NK-92 treated with Interleukin-12 subunit alpha and Interleukin-12 subunit beta, amount 100 ng/mL, for 24 hours (cell line): ENCODE measurements around the gene CSNK2B.

Experiments
- DNase-seq: peaks from one replicate; lab custom pipeline; 2025; lab: John Stamatoyannopoulos, UW

Gene CSNK2B

GRCh38 chr6:31660381-31661261, 5.3 kb upstream of the CSNK2B start, which contains the start of gene C6orf47:
Gene C6orf47, minus strand, starts transcription at chr6:31660778. Its CDS starts 831 bp downstream, at chr6:31659947.
- peak; percentile 77 for DNase-seq

DNA sequence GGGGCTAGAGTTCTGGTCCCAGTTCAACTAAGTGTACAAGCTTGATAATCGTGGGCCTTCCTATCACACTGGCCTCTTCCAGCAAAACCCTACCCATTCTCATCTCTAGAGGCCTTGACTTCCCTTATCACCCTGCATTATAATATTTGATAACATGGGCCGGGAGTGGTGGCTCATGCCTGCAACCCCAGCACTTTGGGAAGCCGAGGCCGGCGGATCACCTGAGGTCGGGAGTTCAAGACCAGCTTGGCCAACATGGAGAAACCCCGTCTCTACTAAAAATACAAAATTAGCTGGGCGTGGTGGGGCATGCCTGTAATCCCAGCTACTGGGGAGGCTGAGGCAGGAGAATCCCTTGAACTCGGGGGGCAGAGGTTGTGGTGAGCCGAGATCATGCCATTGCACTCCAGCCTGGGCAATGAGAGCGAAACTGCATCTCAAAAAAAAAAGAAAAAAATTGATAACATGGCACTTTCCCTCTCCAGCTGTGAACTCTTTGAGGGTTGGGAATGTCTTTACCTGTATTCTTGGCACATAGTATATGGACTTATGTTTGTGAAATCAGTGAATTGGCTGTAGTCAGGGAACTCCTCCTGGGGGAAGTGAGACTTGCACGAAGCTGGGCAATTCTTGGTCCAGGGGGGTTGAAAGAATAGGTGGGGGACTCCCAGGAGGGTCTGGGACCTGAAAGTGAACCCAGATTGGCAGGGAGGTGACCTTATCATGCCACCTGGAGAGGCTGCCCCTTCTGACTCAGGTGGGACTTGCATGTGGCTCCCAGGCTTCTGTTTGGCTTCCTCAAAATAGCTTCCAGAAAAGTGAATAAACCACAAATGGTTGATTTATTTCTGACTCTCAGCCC, 4.4 kb upstream of the CSNK2B start:
- no peak for DNase-seq

DNA sequence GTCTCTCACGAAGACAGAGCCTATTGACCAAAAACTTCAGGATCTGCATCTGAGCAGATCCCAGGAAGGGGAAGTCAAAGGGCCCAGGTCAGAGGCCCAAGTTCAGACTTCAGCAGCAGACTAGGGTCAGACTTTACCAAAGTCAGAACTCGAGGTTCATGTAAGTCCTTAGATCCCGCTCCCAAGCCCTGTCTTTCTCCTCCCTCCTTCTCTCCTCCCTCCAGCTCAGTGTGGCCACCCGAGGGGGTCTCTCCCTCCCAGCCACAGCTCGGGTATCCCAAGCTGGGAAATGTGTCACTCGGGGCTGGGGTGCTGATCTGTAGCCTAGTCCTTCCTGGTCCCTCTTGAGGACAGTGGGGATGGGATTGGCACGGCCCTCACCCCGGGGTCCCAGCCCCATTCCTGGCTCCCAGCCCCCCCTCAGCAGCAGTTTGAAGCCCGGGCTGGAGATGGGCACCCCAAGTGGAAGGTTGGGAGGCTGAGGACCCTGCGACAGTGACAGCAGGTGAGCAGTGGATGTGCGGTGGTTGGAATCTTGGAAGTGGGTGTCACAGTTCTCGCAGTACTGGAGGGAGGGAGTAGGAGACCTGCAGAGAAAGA, 3.7 kb upstream of the CSNK2B start:
- no peak for DNase-seq

DNA sequence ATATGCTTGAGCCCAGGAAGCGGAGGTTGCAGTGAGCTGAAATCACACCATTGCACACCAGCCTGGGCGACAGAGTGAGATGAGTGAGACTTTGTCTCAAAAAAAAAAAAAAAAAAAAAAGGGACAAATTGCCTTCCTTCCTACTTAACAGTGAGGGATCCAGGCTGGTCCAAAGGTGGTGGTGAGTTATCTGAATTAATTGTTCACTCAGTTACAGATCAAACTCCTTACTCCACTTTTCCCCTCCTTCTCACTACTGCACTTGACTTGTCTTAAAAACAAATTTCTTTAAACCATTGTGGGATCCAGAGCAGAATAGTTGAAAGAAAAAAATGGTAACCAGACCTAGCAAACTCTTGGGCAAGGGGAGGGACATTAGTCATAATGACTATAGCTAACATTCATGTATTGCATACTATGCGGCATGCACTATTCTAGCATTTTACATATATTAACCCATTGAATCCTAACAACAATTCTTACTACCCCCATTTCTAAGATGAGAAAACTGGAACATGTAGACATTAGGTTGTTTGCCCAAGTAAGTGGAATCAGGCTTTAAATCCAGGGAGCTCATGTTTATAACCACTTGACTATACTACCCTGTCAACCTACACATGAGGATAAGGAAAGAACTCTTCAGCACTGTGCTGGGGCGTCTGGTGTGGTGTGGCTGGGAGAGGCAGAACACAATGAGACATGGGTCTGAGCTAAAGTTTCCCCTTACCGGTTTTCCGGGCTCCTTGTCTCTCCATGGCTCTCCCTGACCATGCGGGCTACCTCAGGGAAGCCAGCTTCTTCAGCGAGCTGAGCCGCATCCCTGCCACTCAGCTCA, 2.5 kb upstream of the CSNK2B start:
- DNase-seq, result no peak

GRCh38 chr6:31663961-31664789, 1.7 kb upstream of the CSNK2B start:
- peak; percentile 50 for DNase-seq

DNA sequence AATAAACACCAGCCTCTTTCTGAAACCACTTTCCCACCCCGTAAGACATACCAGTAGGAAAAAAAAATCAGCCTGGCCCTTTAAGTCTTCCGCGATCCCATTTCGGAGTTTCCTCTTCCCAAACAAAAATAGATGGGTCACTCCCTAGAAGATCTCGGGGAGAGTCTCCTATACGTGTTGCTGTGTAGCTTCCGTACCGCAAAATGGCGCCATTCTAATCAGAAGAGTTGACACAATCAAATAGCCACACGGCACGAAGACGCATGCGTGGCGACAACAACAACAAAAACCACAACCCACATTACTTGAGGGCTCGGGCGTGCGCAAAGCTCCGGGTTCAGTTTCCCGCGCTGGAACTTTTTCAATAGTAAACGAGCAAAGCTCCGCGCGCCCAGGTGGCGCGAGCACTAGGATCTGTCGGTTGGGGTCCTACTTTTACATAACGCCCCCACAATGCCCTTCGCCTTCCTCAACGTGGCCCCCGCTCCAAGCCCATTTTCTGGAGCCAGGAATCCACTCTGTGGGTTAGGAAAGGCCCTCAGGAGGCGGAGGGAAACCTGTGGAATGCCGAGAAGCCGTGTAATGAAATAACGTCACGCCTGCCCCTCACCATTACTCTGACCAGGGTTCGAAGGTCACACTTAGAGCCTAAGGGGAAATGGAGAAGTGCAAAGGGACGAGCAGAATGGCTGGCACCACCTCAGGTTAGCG, 935 bp upstream of the CSNK2B start, which contains the start of gene GPANK1:
GPANK1 (minus strand) TSS at position 208 of the 711 bp plus-strand sequence. CDS start 519 bp downstream, outside the sequence.
- peak; percentile 91 for DNase-seq

DNA sequence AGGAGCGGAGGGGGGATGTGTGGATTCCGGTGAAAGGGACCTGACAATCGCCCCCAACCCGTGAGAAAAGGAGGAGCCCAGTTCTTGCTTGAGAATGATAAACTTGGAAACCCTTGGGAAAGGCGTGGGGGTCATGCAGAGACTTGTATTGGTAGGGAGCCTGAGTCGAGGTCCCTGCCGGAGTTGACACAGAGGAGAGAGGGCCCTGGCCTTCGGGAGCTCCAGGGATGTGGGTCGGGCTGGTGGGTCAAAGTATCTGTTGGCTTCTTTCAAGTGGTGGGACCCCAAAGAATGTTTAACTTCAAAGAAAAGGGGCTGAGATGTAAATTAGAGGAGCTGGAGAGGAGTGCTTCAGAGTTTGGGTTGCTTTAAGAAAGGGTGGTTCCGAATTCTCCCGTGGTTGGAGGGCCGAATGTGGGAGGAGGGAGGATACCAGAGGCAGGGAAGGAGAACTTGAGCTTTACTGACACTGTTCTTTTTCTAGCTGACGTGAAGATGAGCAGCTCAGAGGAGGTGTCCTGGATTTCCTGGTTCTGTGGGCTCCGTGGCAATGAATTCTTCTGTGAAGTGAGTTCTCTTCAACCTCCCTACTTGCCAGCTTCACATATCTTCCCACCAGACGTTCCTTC, 571 bp downstream of the CSNK2B start:
- no peak for DNase-seq

GRCh38 chr6:31669676-31670075, 3.8 kb downstream of the CSNK2B start, which contains the start of gene LY6G5B:
Gene LY6G5B, plus strand, starts transcription at chr6:31669976. Its CDS starts 975 bp downstream, at chr6:31670951.
- no peak for DNase-seq

DNA sequence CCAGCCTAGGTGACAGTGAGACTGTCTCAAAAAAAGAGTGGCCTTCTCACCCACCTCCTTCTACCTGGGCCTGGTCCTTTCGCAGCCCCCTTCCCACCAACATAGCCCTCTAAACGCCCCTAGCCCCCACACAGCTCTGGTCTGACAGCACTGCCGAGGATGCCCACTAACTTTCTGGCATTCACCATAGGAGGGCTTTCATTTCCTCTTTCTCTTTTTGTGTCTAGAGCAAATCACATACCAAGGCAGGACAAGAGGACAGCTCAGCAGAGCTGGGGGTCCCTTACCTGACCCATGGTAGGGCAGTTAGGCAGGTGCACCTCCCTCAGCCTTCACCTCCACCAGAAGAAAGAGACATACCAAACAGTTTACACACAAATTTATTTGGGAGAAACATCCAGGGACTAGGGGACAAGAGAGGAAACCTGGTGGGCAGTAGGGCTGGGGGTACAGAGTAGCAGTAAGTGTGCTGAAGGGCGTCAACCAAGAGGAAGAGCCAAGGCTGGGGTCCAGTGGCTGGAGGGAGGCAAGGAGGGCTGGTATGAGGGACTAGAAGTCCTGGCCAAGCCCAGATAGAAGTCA, 10.5 kb downstream of the CSNK2B start:
- DNase-seq, result no peak

DNA sequence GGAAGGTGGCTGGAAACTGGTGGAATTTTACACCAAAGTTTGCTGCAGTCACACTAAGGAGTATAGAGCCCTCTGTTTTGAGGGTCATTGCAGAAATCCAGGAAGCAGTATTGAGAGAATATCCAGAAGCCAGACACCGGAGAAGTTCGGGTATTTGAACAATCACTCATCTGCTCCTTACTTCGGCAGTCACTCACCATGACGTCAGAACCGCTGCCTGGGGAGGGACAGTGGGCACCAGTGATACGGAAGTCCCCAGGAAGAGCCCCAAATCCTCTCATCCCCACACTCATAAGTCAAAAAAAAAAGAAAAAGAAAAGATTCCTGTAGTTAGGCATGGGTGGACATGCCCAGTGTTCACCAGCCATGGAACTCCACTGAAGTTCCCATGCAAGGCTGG, 11.0 kb downstream of the CSNK2B start:
- no peak for DNase-seq

DNA sequence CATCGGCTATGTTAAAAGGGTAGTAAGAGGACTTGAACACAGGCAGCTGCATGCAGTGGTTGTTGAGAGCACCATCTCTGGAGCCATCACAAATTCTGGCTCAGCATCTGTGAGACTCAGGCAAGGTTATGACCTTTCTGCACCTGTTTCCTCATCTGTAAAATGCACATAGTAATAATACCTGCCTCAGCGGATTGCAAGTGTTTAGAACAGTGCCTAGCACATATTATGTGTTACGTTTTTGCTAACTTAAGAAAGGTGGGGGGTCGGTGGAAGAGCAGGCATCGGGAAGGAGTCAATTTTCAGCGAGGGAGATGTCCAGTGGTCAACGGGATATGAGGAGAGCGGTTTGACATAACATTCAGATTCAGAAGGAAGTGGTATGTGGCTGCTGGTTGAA, 12.1 kb downstream of the CSNK2B start:
- DNase-seq, result no peak

- no peak for DNase-seq
Observed at GRCh38 chr6:31680226-31681134, 14.6 kb downstream of the CSNK2B start, which contains the start of gene LY6G5C. Gene LY6G5C, minus strand, starts transcription at chr6:31681067. Its CDS starts 694 bp downstream, at chr6:31680373.

DNA sequence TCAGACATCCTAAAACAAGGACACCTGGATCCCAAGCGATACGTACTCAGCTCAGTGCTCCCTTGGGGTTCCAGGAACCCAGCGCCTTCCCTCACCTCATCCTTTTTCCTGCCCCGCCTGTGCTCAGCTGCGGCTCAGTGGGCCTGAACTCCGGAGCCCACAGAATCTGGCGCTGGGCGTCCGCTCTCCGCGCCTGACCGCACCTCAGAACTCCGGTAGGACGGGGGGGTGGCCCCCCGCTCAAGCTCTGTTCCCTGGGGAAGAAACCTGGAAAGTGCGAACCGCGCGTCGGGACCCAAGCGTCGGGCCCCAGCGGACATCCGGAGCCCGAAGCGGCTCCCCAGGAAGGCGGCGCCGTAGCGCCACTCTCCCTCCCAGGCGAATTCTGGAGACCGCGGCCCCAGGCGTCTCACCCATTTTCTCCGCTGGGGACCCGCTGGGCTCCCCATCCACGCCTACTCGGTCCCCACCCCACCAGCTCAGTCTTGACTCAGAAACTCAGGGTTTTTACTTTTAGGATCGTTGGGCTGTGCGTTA, 15.3 kb downstream of the CSNK2B start:
- no peak for DNase-seq

DNA sequence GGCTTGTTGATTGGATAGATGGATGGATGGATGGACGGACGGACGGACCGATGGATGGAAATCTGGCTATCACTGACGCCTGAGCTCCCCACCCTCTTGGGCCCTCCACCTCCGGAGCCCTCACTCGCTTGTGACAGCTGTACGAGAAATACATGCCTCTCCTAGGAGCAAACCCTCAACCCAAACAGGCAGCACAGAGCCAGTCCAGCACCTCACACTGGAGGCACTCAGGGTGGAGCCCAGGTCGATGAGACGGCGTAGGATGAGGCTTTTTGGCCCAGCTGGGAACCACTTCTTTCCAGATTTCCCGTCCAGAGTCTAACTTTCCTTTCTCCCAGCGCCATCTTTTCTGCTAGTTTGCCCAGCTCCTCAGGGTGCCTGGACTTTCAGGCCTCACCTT, 17.7 kb downstream of the CSNK2B start:
- no peak for DNase-seq

DNA sequence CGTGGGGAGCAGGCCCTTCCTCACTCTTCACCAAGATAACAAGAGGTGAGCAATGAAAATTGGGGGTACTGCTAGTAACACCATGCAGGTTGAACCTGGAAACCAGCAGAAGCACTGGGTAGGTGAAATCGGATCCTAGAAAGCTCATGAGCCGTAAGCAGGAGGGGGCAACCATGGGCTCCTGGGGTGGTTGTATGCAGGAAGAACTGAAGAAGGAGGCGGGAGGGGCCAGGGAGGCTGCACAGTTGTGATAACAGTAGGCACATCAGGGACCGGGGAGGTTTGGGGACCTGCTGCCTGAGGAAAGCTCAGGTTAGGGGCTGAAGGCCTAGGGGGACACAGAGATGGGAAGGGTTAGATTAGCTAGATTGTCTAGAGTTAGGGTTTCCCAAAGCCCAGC, 20.6 kb downstream of the CSNK2B start:
- no peak for DNase-seq

DNA sequence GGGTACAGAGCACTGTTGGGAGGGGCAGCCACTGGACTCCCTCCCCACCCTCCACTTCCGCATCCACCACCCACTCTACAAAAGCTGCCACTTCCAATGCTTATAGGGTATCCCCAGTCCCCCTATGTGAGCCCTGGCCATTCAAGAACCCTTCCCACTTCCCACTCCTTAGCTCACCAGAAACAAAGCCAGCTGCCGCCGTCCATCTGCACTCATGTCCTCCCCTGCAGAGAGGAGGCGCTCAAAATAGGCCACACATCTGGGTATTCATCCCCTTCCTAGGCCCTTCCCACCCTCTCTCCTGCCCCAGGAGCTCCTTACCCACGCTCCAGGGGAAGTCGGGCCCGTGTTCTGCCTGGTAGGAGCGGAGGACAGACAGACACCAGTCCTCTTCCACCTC, 21.4 kb downstream of the CSNK2B start:
- DNase-seq, result no peak
